ENCODE results near the gene GGA2. TPM values are rescaled to one million over a fixed set of nuclear protein-coding genes. Genes with fewer than 3 reads are reported as not detected.

GGA2 gene, protein sequence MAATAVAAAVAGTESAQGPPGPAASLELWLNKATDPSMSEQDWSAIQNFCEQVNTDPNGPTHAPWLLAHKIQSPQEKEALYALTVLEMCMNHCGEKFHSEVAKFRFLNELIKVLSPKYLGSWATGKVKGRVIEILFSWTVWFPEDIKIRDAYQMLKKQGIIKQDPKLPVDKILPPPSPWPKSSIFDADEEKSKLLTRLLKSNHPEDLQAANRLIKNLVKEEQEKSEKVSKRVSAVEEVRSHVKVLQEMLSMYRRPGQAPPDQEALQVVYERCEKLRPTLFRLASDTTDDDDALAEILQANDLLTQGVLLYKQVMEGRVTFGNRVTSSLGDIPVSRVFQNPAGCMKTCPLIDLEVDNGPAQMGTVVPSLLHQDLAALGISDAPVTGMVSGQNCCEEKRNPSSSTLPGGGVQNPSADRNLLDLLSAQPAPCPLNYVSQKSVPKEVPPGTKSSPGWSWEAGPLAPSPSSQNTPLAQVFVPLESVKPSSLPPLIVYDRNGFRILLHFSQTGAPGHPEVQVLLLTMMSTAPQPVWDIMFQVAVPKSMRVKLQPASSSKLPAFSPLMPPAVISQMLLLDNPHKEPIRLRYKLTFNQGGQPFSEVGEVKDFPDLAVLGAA
- total RNA-seq (100 to 1,000 TPM in 1 of 7 donors, 10 to 100 TPM in 6; 27.1 to 111 (median 83.3) TPM), polyA plus RNA-seq (100 to 1,000 TPM in 1 of 2 donors, 10 to 100 TPM in 1; 36.3 to 141 TPM)
- long read RNA-seq, donor 1, full-length matches to known transcripts: 23 of 51 reads
- long read RNA-seq, donor 1, partial matches to known transcripts: 19 of 51 reads
- long read RNA-seq, donor 1, other reads (novel, unspliced or antisense): 9 of 51 reads
- long read RNA-seq, donor 2, full-length matches to known transcripts: 8 of 15 reads
- long read RNA-seq, donor 2, partial matches to known transcripts: 7 of 15 reads
- long read RNA-seq, donor 2, other reads (novel, unspliced or antisense): 0 of 15 reads
- long read RNA-seq, donor 3, full-length matches to known transcripts: 83 of 134 reads
- long read RNA-seq, donor 3, partial matches to known transcripts: 14 of 134 reads
- long read RNA-seq, donor 3, other reads (novel, unspliced or antisense): 37 of 134 reads

DNA sequence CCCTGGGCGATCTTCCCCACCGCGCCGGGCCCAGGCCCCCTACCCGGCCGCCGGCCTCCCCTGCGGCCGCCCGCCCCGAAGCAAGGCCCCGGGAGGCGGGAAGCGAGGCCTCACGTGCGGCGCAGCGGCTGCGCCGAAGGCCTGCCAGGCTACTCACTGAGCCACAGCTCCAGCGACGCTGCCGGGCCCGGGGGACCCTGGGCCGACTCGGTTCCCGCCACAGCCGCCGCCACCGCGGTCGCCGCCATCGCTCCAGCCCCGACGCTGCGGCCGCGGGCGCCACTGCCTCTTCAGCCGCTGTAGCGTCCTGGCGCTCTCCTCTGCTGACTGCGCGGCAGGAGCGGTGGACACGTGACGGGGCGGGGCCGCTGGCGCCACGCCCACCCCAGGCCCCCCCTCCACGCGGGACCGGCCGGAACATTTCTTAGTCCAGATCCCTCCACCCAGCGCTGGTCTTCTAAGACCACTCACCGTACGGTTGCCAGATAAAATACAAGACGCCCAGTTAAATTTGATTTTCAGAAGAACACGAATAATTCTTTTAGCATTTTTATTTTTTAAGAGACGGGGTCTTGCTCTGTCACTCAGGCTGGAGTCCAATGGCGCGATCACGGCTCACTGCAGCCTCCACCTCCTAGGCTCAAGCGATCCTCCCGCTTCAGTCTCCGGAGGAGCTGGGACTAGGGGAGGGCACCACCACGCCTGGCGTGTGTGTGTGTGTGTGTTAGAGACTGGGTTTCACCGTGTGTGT is at the start of gene GGA2:
Gene GGA2 (minus strand): TSS at position 331 of the 751 bp plus-strand sequence. CDS start 83 bp downstream, at position 248.
- intact Hi-C loops (cut with DNase I): loop anchor here in 1 of 4 donors (5.0 kb wide), 1 partner anchor 47 kb away; the partner anchor contains the start of genes EARS2 and UBFD1
- Histone ChIP-seq H3K4me3 (peak within 1 kb of the TSS; percentile 74), H3K36me3 (no peaks in the 10 kb centered on the region), H3K4me1 (ENCODE audit: insufficient read depth) (peaks cover 17% of the 10 kb centered on the region), H3K9me3 (no peaks in the 10 kb centered on the region), H3K27ac (peak within 1 kb of the TSS in 1 of 2 donors; percentile 87), H3K27me3 (no peaks in the 10 kb centered on the region)
- peak; percentile 83 to 93 (median 88) for DNase-seq
- TF ChIP-seq EP300 (IDR thresholded peaks at IDR 0.05) (no peak), POLR2A (IDR thresholded peaks at IDR 0.05) (peak; percentile 80)
- TF ChIP-seq, protein P1, sequence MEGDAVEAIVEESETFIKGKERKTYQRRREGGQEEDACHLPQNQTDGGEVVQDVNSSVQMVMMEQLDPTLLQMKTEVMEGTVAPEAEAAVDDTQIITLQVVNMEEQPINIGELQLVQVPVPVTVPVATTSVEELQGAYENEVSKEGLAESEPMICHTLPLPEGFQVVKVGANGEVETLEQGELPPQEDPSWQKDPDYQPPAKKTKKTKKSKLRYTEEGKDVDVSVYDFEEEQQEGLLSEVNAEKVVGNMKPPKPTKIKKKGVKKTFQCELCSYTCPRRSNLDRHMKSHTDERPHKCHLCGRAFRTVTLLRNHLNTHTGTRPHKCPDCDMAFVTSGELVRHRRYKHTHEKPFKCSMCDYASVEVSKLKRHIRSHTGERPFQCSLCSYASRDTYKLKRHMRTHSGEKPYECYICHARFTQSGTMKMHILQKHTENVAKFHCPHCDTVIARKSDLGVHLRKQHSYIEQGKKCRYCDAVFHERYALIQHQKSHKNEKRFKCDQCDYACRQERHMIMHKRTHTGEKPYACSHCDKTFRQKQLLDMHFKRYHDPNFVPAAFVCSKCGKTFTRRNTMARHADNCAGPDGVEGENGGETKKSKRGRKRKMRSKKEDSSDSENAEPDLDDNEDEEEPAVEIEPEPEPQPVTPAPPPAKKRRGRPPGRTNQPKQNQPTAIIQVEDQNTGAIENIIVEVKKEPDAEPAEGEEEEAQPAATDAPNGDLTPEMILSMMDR (IDR thresholded peaks at IDR 0.05): peak in 1 of 3 donors; percentile 34
- WGBS, 3 donors: 0% methylated on average over 49 to 71 of the region's 71 CpGs

DNA sequence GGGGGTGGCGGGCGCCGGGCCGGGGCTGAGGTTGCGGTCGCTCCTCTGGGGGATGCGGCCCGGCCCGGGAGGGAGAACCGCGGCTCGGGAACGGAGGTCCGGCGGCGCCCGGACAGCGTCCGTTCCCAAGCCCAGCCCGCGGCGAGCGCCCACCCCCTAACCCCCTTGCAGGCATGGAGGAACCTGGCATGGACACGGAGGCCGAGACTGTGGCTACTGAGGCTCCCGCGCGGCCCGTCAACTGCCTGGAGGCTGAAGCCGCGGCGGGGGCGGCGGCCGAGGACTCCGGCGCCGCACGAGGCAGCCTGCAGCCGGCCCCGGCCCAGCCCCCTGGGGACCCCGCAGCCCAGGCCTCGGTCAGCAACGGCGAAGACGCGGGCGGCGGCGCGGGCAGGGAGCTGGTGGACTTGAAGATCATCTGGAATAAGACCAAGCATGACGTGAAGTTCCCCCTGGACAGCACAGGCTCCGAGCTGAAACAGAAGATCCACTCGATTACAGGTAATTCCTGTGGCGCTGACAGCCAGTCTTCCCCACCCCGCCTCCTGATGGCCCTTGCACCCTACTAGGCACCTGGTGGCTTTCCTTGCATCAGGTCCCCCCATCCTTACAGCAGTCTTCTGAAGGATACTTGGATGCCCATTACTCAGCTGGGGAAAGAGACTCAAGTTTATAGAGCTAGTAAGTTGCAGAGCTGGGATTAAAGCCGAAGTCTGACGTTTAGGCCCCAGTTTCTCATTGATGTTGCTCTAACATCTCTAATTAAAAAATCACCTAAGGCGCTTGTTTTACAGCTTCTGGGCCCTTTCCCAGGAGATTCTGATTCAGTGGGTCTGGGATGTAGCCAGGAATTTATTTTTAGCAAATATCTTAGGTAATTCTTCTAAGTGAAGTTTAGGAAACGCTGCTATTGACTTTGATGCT is 47.7 kb upstream of the GGA2 start:
- Histone ChIP-seq H3K4me3 (peak overlapping the region; percentile 95), H3K36me3 (no peaks in the 10 kb centered on the region), H3K27me3 (no peaks in the 10 kb centered on the region), H3K27ac (peak overlapping the region; percentile 85 to 88), H3K9me3 (no peaks in the 10 kb centered on the region), H3K4me1 (ENCODE audit: insufficient read depth) (no peaks in the 10 kb centered on the region)
- intact Hi-C loops (cut with DNase I): loop anchor here in 2 of 4 donors (5.0 to 10.0 kb wide), 3 partner anchors 46 to 93 kb away; partner anchors contain the start of gene GGA2 (in 1 of the 2)
- no peak for TF ChIP-seq POLR2A (IDR thresholded peaks at IDR 0.05)
- TF ChIP-seq EP300 (IDR thresholded peaks at IDR 0.05): no peak
- TF ChIP-seq, protein P1 (IDR thresholded peaks at IDR 0.05): no peak
- 1 to 2% (median 1%) methylated on average over 24 to 60 of the region's 60 CpGs for WGBS, 3 donors
- no peak for DNase-seq

DNA sequence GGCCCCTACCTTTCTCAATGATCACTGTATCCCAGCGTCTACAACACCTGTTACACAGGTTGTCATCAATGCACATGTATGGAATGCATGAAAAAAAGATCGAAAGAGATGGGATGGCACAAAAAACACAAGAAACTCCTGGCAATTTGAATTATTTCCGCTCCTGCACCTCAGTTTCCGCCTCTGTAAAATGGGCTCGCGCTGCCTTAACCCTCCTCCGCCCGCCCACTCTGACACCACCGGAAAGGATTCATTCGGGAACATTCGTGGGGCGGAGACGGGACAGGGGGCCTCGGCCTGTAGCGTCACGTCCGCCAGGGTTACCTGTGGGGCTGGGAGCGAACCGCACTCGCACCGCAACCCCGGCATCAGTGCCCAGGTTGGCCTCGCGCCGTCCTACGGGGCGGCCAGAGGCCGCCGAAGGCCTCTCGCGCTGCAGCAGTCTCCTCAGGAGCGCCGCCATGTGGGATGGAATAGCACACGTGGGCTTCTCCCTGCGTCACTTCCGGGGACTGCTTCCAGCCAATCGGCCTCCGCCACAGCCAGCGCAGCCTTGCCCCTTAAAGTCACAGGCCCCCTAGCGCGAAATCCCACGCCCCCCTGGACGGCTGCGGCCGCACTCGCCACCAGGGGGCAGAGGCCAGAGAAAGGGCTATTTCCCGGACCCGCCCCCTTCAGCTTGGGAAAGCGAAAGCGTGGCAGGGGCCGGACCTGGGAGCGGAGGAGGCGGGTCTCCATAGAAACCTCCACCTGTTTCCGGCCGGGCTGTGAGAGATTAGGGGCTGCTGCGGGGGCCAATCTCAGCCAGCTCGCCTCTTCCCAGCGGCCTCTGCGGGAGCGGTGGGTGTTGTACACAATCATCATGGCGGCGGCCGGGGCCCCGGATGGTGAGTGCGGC is 46.8 kb upstream of the GGA2 start, which contains the start of the genes EARS2 and UBFD1:
Gene EARS2 (minus strand): TSS at position 470 of the 898 bp plus-strand sequence. CDS start 7 bp downstream, at position 463.
Gene UBFD1 (plus strand): TSS at position 847 of the 898 bp plus-strand sequence. CDS start 16 bp downstream, at position 863.
- 1 to 2% (median 1%) methylated on average over 59 to 65 of the region's 65 CpGs for WGBS, 3 donors
- TF ChIP-seq EP300 (IDR thresholded peaks at IDR 0.05) (peak; percentile 60), POLR2A (IDR thresholded peaks at IDR 0.05) (peak; percentile 33)
- TF ChIP-seq, protein P1 (IDR thresholded peaks at IDR 0.05): peak; percentile 93 to 97 (median 95)
- peak; percentile 97 to 98 (median 98) for DNase-seq
- Histone ChIP-seq H3K9me3 (no peaks in the 10 kb centered on the region), H3K27ac (peak within 1 kb of the TSS; percentile 85 to 88), H3K4me1 (ENCODE audit: insufficient read depth) (no peaks in the 10 kb centered on the region), H3K4me3 (peak within 1 kb of the TSS; percentile 95), H3K36me3 (no peaks in the 10 kb centered on the region), H3K27me3 (no peaks in the 10 kb centered on the region)
- intact Hi-C loops (cut with DNase I): loop anchor here in 2 of 4 donors (5.0 to 10.0 kb wide), 3 partner anchors 45 to 92 kb away; partner anchors contain the start of gene GGA2 (in 1 of the 2)
